ENCODE results near the gene C1orf21.
A peak's percentile ranks its signal among the peaks of the same experiment; 100 is the strongest.

The C1orf21 gene

GRCh38 chr1:184648160-184648855 lies 261.5 kb downstream of the C1orf21 start:
- H3K27ac ChIP-seq (ENCODE audit: low read length), result no peak overlapping the region
- no peaks in the 10 kb centered on the region for H3K27me3 ChIP-seq (ENCODE audit: low read depth, low read length)
- H3K4me1 ChIP-seq (ENCODE audit: control insufficient read depth in 1 of 2, insufficient read depth in 2 of 2, low read length in 2 of 2), result no peaks in the 10 kb centered on the region
- no peaks in the 10 kb centered on the region for H3K36me3 ChIP-seq (ENCODE audit: control insufficient read depth in 1 of 2, insufficient read depth in 2 of 2, low read length in 2 of 2)
- no peaks in the 10 kb centered on the region for H3K9me3 ChIP-seq (ENCODE audit: control insufficient read depth in 1 of 2, low read length in 2 of 2)
- H3K4me3 ChIP-seq (ENCODE audit: low read depth in 1 of 2, low read length in 2 of 2), result no peak overlapping the region

- no peak overlapping the region for H3K27ac ChIP-seq (ENCODE audit: low read length)
- H3K27me3 ChIP-seq (ENCODE audit: low read depth, low read length), result no peaks in the 10 kb centered on the region
- H3K4me1 ChIP-seq (ENCODE audit: control insufficient read depth in 1 of 2, insufficient read depth in 2 of 2, low read length in 2 of 2), result no peaks in the 10 kb centered on the region
- no peaks in the 10 kb centered on the region for H3K9me3 ChIP-seq (ENCODE audit: control insufficient read depth in 1 of 2, low read length in 2 of 2)
- no peaks in the 10 kb centered on the region for H3K36me3 ChIP-seq (ENCODE audit: control insufficient read depth in 1 of 2, insufficient read depth in 2 of 2, low read length in 2 of 2)
- H3K4me3 ChIP-seq (ENCODE audit: low read depth in 1 of 2, low read length in 2 of 2), result no peak overlapping the region
Measured at GRCh38 chr1:184648856-184649201, 262.0 kb downstream of the C1orf21 start.

- no peak overlapping the region for H3K27ac ChIP-seq (ENCODE audit: low read length)
- H3K4me1 ChIP-seq (ENCODE audit: control insufficient read depth in 1 of 2, insufficient read depth in 2 of 2, low read length in 2 of 2), result no peaks in the 10 kb centered on the region
- H3K9me3 ChIP-seq (ENCODE audit: control insufficient read depth in 1 of 2, low read length in 2 of 2), result no peaks in the 10 kb centered on the region
- no peak overlapping the region for H3K4me3 ChIP-seq (ENCODE audit: low read depth in 1 of 2, low read length in 2 of 2)
- no peaks in the 10 kb centered on the region for H3K27me3 ChIP-seq (ENCODE audit: low read depth, low read length)
- no peaks in the 10 kb centered on the region for H3K36me3 ChIP-seq (ENCODE audit: control insufficient read depth in 1 of 2, insufficient read depth in 2 of 2, low read length in 2 of 2)
Measured at GRCh38 chr1:184649451-184649888, 262.6 kb downstream of the C1orf21 start.

GRCh38 chr1:184650177-184650866 lies 263.5 kb downstream of the C1orf21 start:
- H3K4me3 ChIP-seq (ENCODE audit: low read depth in 1 of 2, low read length in 2 of 2), result no peak overlapping the region
- no peak overlapping the region for H3K27ac ChIP-seq (ENCODE audit: low read length)

GRCh38 chr1:184655185-184655584 lies 268.4 kb downstream of the C1orf21 start:
- no peaks in the 10 kb centered on the region for H3K27me3 ChIP-seq (ENCODE audit: low read depth, low read length)
- no peaks in the 10 kb centered on the region for H3K4me1 ChIP-seq (ENCODE audit: control insufficient read depth in 1 of 2, insufficient read depth in 2 of 2, low read length in 2 of 2)
- no peaks in the 10 kb centered on the region for H3K9me3 ChIP-seq (ENCODE audit: control insufficient read depth in 1 of 2, low read length in 2 of 2)
- no peak overlapping the region for H3K4me3 ChIP-seq (ENCODE audit: low read depth in 1 of 2, low read length in 2 of 2)
- H3K36me3 ChIP-seq (ENCODE audit: control insufficient read depth in 1 of 2, insufficient read depth in 2 of 2, low read length in 2 of 2), result no peaks in the 10 kb centered on the region
- no peak overlapping the region for H3K27ac ChIP-seq (ENCODE audit: low read length)

More at GRCh38 chr1:184650177-184650866, 263.5 kb downstream of the C1orf21 start:
- H3K9me3 ChIP-seq (ENCODE audit: control insufficient read depth in 1 of 2, low read length in 2 of 2), result no peaks in the 10 kb centered on the region
- H3K27me3 ChIP-seq (ENCODE audit: low read depth, low read length), result no peaks in the 10 kb centered on the region
- no peaks in the 10 kb centered on the region for H3K4me1 ChIP-seq (ENCODE audit: control insufficient read depth in 1 of 2, insufficient read depth in 2 of 2, low read length in 2 of 2)
- H3K36me3 ChIP-seq (ENCODE audit: control insufficient read depth in 1 of 2, insufficient read depth in 2 of 2, low read length in 2 of 2), result no peaks in the 10 kb centered on the region

GRCh38 chr1:184656221-184656620 lies 269.4 kb downstream of the C1orf21 start:
- Histone ChIP-seq H3K27ac (ENCODE audit: low read length) (no peak overlapping the region), H3K36me3 (ENCODE audit: control insufficient read depth in 1 of 2, insufficient read depth in 2 of 2, low read length in 2 of 2) (no peaks in the 10 kb centered on the region), H3K4me1 (ENCODE audit: control insufficient read depth in 1 of 2, insufficient read depth in 2 of 2, low read length in 2 of 2) (no peaks in the 10 kb centered on the region), H3K27me3 (ENCODE audit: low read depth, low read length) (no peaks in the 10 kb centered on the region), H3K9me3 (ENCODE audit: control insufficient read depth in 1 of 2, low read length in 2 of 2) (no peaks in the 10 kb centered on the region), H3K4me3 (ENCODE audit: low read depth in 1 of 2, low read length in 2 of 2) (no peak overlapping the region)

- H3K36me3 ChIP-seq (ENCODE audit: control insufficient read depth in 1 of 2, insufficient read depth in 2 of 2, low read length in 2 of 2), result no peaks in the 10 kb centered on the region
- H3K4me3 ChIP-seq (ENCODE audit: low read depth in 1 of 2, low read length in 2 of 2), result no peak overlapping the region
- no peaks in the 10 kb centered on the region for H3K27me3 ChIP-seq (ENCODE audit: low read depth, low read length)
Measured at GRCh38 chr1:184658055-184658454, 271.2 kb downstream of the C1orf21 start.

GRCh38 chr1:184660462-184661191 lies 273.8 kb downstream of the C1orf21 start:
- H3K36me3 ChIP-seq (ENCODE audit: control insufficient read depth in 1 of 2, insufficient read depth in 2 of 2, low read length in 2 of 2), result no peaks in the 10 kb centered on the region
- no peaks in the 10 kb centered on the region for H3K27me3 ChIP-seq (ENCODE audit: low read depth, low read length)
- H3K9me3 ChIP-seq (ENCODE audit: control insufficient read depth in 1 of 2, low read length in 2 of 2), result no peaks in the 10 kb centered on the region
- H3K4me3 ChIP-seq (ENCODE audit: low read depth in 1 of 2, low read length in 2 of 2), result no peak overlapping the region
- H3K27ac ChIP-seq (ENCODE audit: low read length), result no peak overlapping the region
- peaks cover 0 to 8% of the 10 kb centered on the region in 2 donors for H3K4me1 ChIP-seq (ENCODE audit: control insufficient read depth in 1 of 2, insufficient read depth in 2 of 2, low read length in 2 of 2)

More at GRCh38 chr1:184658055-184658454, 271.2 kb downstream of the C1orf21 start:
- H3K4me1 ChIP-seq (ENCODE audit: control insufficient read depth in 1 of 2, insufficient read depth in 2 of 2, low read length in 2 of 2), result no peaks in the 10 kb centered on the region
- H3K9me3 ChIP-seq (ENCODE audit: control insufficient read depth in 1 of 2, low read length in 2 of 2), result no peaks in the 10 kb centered on the region
- H3K27ac ChIP-seq (ENCODE audit: low read length), result no peak overlapping the region

- Histone ChIP-seq H3K27me3 (ENCODE audit: low read depth, low read length) (no peaks in the 10 kb centered on the region), H3K9me3 (ENCODE audit: control insufficient read depth in 1 of 2, low read length in 2 of 2) (no peaks in the 10 kb centered on the region), H3K4me1 (ENCODE audit: control insufficient read depth in 1 of 2, insufficient read depth in 2 of 2, low read length in 2 of 2) (peaks cover 0 to 8% of the 10 kb centered on the region in 2 donors), H3K4me3 (ENCODE audit: low read depth in 1 of 2, low read length in 2 of 2) (no peak overlapping the region), H3K36me3 (ENCODE audit: control insufficient read depth in 1 of 2, insufficient read depth in 2 of 2, low read length in 2 of 2) (no peaks in the 10 kb centered on the region), H3K27ac (ENCODE audit: low read length) (no peak overlapping the region)
Measured at GRCh38 chr1:184661801-184662200, 275.0 kb downstream of the C1orf21 start.

- no peaks in the 10 kb centered on the region for H3K9me3 ChIP-seq (ENCODE audit: control insufficient read depth in 1 of 2, low read length in 2 of 2)
- H3K4me3 ChIP-seq (ENCODE audit: low read depth in 1 of 2, low read length in 2 of 2), result peak overlapping the region; percentile 33 to 52
- peaks cover 0 to 8% of the 10 kb centered on the region in 2 donors for H3K4me1 ChIP-seq (ENCODE audit: control insufficient read depth in 1 of 2, insufficient read depth in 2 of 2, low read length in 2 of 2)
- H3K36me3 ChIP-seq (ENCODE audit: control insufficient read depth in 1 of 2, insufficient read depth in 2 of 2, low read length in 2 of 2), result no peaks in the 10 kb centered on the region
- no peak overlapping the region for H3K27ac ChIP-seq (ENCODE audit: low read length)
- H3K27me3 ChIP-seq (ENCODE audit: low read depth, low read length), result no peaks in the 10 kb centered on the region
Measured at GRCh38 chr1:184664042-184664660, 277.3 kb downstream of the C1orf21 start.

- H3K9me3 ChIP-seq (ENCODE audit: control insufficient read depth in 1 of 2, low read length in 2 of 2), result no peaks in the 10 kb centered on the region
- no peak overlapping the region for H3K4me3 ChIP-seq (ENCODE audit: low read depth in 1 of 2, low read length in 2 of 2)
- no peak overlapping the region for H3K27ac ChIP-seq (ENCODE audit: low read length)
- peaks cover 0 to 8% of the 10 kb centered on the region in 2 donors for H3K4me1 ChIP-seq (ENCODE audit: control insufficient read depth in 1 of 2, insufficient read depth in 2 of 2, low read length in 2 of 2)
- no peaks in the 10 kb centered on the region for H3K27me3 ChIP-seq (ENCODE audit: low read depth, low read length)
- no peaks in the 10 kb centered on the region for H3K36me3 ChIP-seq (ENCODE audit: control insufficient read depth in 1 of 2, insufficient read depth in 2 of 2, low read length in 2 of 2)
Measured at GRCh38 chr1:184664661-184665060, 277.8 kb downstream of the C1orf21 start.
